NCI-H526 treated with DMSO at 0.1 percent for 48 hours (cell line): ENCODE measurements around the gene INAFM2.
A peak's percentile ranks its signal among the peaks of the same experiment; 100 is the strongest.

ENCODE experiments used
- DNase-seq: peaks from one replicate; lab custom pipeline; 2025; lab: John Stamatoyannopoulos, UW

INAFM2 gene

GRCh38 chr15:40323239-40323952, at the start of gene INAFM2:
TSS of gene INAFM2 (plus strand) at chr15:40323692. CDS start at chr15:40324056, 364 bp downstream.
- peak; percentile 88 for DNase-seq

- peak; percentile 53 for DNase-seq
Observed at GRCh38 chr15:40274350-40275274, 48.9 kb upstream of the INAFM2 start.

GRCh38 chr15:40275523-40275922, 48.0 kb upstream of the INAFM2 start:
- no peak for DNase-seq

- DNase-seq = no peak
Observed at GRCh38 chr15:40275954-40276353, 47.5 kb upstream of the INAFM2 start.

GRCh38 chr15:40276927-40277326, 46.6 kb upstream of the INAFM2 start:
- no peak for DNase-seq

- DNase-seq = no peak
Observed at GRCh38 chr15:40277471-40277870, 46.0 kb upstream of the INAFM2 start.

- no peak for DNase-seq
Observed at GRCh38 chr15:40278026-40278425, 45.5 kb upstream of the INAFM2 start.

GRCh38 chr15:40279437-40280141, 43.9 kb upstream of the INAFM2 start:
- DNase-seq = peak; percentile 53

GRCh38 chr15:40280260-40281056, 43.0 kb upstream of the INAFM2 start:
- DNase-seq = no peak

- DNase-seq = no peak
Observed at GRCh38 chr15:40281057-40281800, 42.3 kb upstream of the INAFM2 start.

- DNase-seq = no peak
Observed at GRCh38 chr15:40281801-40282146, 41.7 kb upstream of the INAFM2 start.

GRCh38 chr15:40282147-40282868, 41.2 kb upstream of the INAFM2 start:
- peak; percentile 30 for DNase-seq

- DNase-seq = no peak
Observed at GRCh38 chr15:40282869-40283614, 40.5 kb upstream of the INAFM2 start, which contains the start of gene ANKRD63. TSS of gene ANKRD63 (minus strand) at chr15:40283064. CDS start at chr15:40282586, 478 bp downstream.

GRCh38 chr15:40283615-40284300, 39.7 kb upstream of the INAFM2 start:
- DNase-seq = no peak

- DNase-seq = no peak
Observed at GRCh38 chr15:40285151-40285550, 38.3 kb upstream of the INAFM2 start.

GRCh38 chr15:40285554-40286011, 37.9 kb upstream of the INAFM2 start:
- DNase-seq = no peak

GRCh38 chr15:40286061-40286532, 37.4 kb upstream of the INAFM2 start:
- no peak for DNase-seq

- no peak for DNase-seq
Observed at GRCh38 chr15:40286794-40287193, 36.7 kb upstream of the INAFM2 start.

- no peak for DNase-seq
Observed at GRCh38 chr15:40287505-40287904, 36.0 kb upstream of the INAFM2 start.
